Measurements from ENCODE around the gene GYS1. TPM values are rescaled to one million over a fixed set of nuclear protein-coding genes. Genes with fewer than 3 reads are reported as not detected.
"Not testable (repeated sequence)": the region's sequence is repeated elsewhere in the genome, so short reads cannot be mapped to it uniquely, and the experiment has no call there.

The GYS1 gene
- total RNA-seq, 1 donor from 2014 or later: 56.2 TPM

GRCh38 chr19:48922548-48923490 lies 70.3 kb downstream of the GYS1 start:
- Mint-ChIP-seq H3K4me1 (no peaks in the 10 kb centered on the region), H3K36me3 (ENCODE audit: low read depth) (peaks cover 9% of the 10 kb centered on the region), H3K27me3 (ENCODE audit: low read depth) (peaks cover 2% of the 10 kb centered on the region), H3K4me3 (no peak overlapping the region), H3K9me3 (no peaks in the 10 kb centered on the region), H3K27ac (ENCODE audit: unreplicated experiment) (peak overlapping the region; percentile 14)
- TF ChIP-seq CTCF (conservative IDR thresholded peaks at IDR 0.05): no peak
- no peak for DNase-seq (ENCODE audit: low read depth, low spot score)

GRCh38 chr19:48921721-48922500 lies 71.2 kb downstream of the GYS1 start:
- peaks cover 9% of the 10 kb centered on the region for H3K36me3 Mint-ChIP-seq (ENCODE audit: low read depth)
- no peaks in the 10 kb centered on the region for H3K9me3 Mint-ChIP-seq
- H3K4me3 Mint-ChIP-seq: no peak overlapping the region
- H3K27ac Mint-ChIP-seq (ENCODE audit: unreplicated experiment): no peak overlapping the region
- H3K4me1 Mint-ChIP-seq: no peaks in the 10 kb centered on the region
- no peak for TF ChIP-seq CTCF (conservative IDR thresholded peaks at IDR 0.05)
- DNase-seq (ENCODE audit: low read depth, low spot score): no peak
- H3K27me3 Mint-ChIP-seq (ENCODE audit: low read depth): peaks cover 2% of the 10 kb centered on the region

GRCh38 chr19:48920949-48921348 lies 72.2 kb downstream of the GYS1 start:
- Mint-ChIP-seq H3K27me3 (ENCODE audit: low read depth) (no peaks in the 10 kb centered on the region), H3K36me3 (ENCODE audit: low read depth) (peaks cover 10% of the 10 kb centered on the region), H3K27ac (ENCODE audit: unreplicated experiment) (no peak overlapping the region), H3K9me3 (no peaks in the 10 kb centered on the region), H3K4me3 (no peak overlapping the region), H3K4me1 (no peaks in the 10 kb centered on the region)
- DNase-seq (ENCODE audit: low read depth, low spot score): no peak
- TF ChIP-seq CTCF (conservative IDR thresholded peaks at IDR 0.05): no peak

- H3K27me3 Mint-ChIP-seq (ENCODE audit: low read depth); H3K9me3 Mint-ChIP-seq; H3K27ac Mint-ChIP-seq (ENCODE audit: unreplicated experiment); H3K4me3 Mint-ChIP-seq; DNase-seq (ENCODE audit: low read depth, low spot score); H3K4me1 Mint-ChIP-seq: not testable (repeated sequence)
- H3K36me3 Mint-ChIP-seq (ENCODE audit: low read depth): peaks cover 16% of the 10 kb centered on the region
Observed at GRCh38 chr19:48919271-48919670, 73.8 kb downstream of the GYS1 start.

GRCh38 chr19:48918801-48919247 lies 74.3 kb downstream of the GYS1 start:
- Mint-ChIP-seq H3K27ac (ENCODE audit: unreplicated experiment) (peak overlapping the region; percentile 43), H3K27me3 (ENCODE audit: low read depth) (no peaks in the 10 kb centered on the region), H3K9me3 (no peaks in the 10 kb centered on the region), H3K36me3 (ENCODE audit: low read depth) (peaks cover 17% of the 10 kb centered on the region), H3K4me3 (no peak overlapping the region), H3K4me1 (no peaks in the 10 kb centered on the region)
- peak; percentile 44 for DNase-seq (ENCODE audit: low read depth, low spot score)
- TF ChIP-seq CTCF (conservative IDR thresholded peaks at IDR 0.05): no peak

Small RNA genes lying within 50 kb of the gene (microRNA-seq; reads per million reads assigned to microRNA genes)
- gene MIR6798: not detected

Other genes with a start within 250 kb of the GYS1 start
- 0.23 TPM in 1 of 2 replicates, not detected in the other for gene IZUMO1, start 246.4 kb downstream of the GYS1 start, total RNA-seq
- gene FUT1, start 240.7 kb downstream of the GYS1 start, total RNA-seq: 0.51 and 0.59 TPM in 2 replicates
- not detected in 2 replicates for gene FGF21, start 237.8 kb downstream of the GYS1 start, total RNA-seq
- 40.3 and 40.4 TPM in 2 replicates for gene BCAT2, start 182.3 kb downstream of the GYS1 start, total RNA-seq
- 4.2 and 6.6 TPM in 2 replicates for gene HSD17B14, start 156.8 kb downstream of the GYS1 start, total RNA-seq
- gene PLEKHA4, start 124.7 kb downstream of the GYS1 start, total RNA-seq: 38.1 and 41.8 TPM in 2 replicates
- gene PPP1R15A, start 120.9 kb downstream of the GYS1 start, total RNA-seq: 27.5 and 27.8 TPM in 2 replicates
- not detected in 2 replicates for gene TULP2, start 94.6 kb downstream of the GYS1 start, total RNA-seq
- gene NUCB1, start 93.0 kb downstream of the GYS1 start, total RNA-seq: 102 and 108 TPM in 2 replicates
- 0.47 and 0.82 TPM in 2 replicates for gene DHDH, start 59.6 kb downstream of the GYS1 start, total RNA-seq
- gene BAX, start 38.4 kb downstream of the GYS1 start, total RNA-seq: 150 and 171 TPM in 2 replicates
- 908 and 1,003 TPM in 2 replicates for gene FTL, start 28.0 kb downstream of the GYS1 start, total RNA-seq
- 118 and 125 TPM in 2 replicates for gene RUVBL2, start 578 bp upstream of the GYS1 start, total RNA-seq
- gene LHB, start 23.8 kb upstream of the GYS1 start, total RNA-seq: not detected in 2 replicates
- not detected in 2 replicates for gene CGB3, start 31.0 kb upstream of the GYS1 start, total RNA-seq
- not detected in 2 replicates for gene CGB2, start 38.6 kb upstream of the GYS1 start, total RNA-seq
- not detected in 2 replicates for gene CGB1, start 43.6 kb upstream of the GYS1 start, total RNA-seq
- not detected in 2 replicates for gene CGB5, start 50.5 kb upstream of the GYS1 start, total RNA-seq
- not detected in 2 replicates for gene CGB8, start 55.8 kb upstream of the GYS1 start, total RNA-seq
- gene CGB7, start 64.4 kb upstream of the GYS1 start, total RNA-seq: not detected in 2 replicates
- not detected in 2 replicates for gene NTF4, start 71.5 kb upstream of the GYS1 start, total RNA-seq
- not detected in 2 replicates for gene KCNA7, start 79.4 kb upstream of the GYS1 start, total RNA-seq
- gene SNRNP70, start 92.1 kb upstream of the GYS1 start, total RNA-seq: 291 and 303 TPM in 2 replicates
- 5.4 and 7.5 TPM in 2 replicates for gene LIN7B, start 121.1 kb upstream of the GYS1 start, total RNA-seq
- gene C19orf73, start 125.8 kb upstream of the GYS1 start, total RNA-seq: 1.0 and 1.3 TPM in 2 replicates
- 21.7 and 22.7 TPM in 2 replicates for gene PPFIA3, start 126.2 kb upstream of the GYS1 start, total RNA-seq
- gene HRC, start 162.1 kb upstream of the GYS1 start, total RNA-seq: 0.84 and 1.6 TPM in 2 replicates
- 8.1 and 9.6 TPM in 2 replicates for gene TRPM4, start 164.5 kb upstream of the GYS1 start, total RNA-seq

Measured in neural crest cell (in vitro differentiated cells).